Calu3 (cell line): ENCODE results near the gene TMA7B. TPM values are rescaled to one million over a fixed set of nuclear protein-coding genes. Genes with fewer than 3 reads are reported as not detected.

Source experiments
- BruUV-seq: library from RNA; stranded (reverse); fragments of 400-500 nt; replicated peaks from 2 replicates; lab custom pipeline; 2021; lab: Mats Ljungman, UMichigan
- CTCF ChIA-PET: fragments of 300-600 bp; sonication (Branson Sonifier 250); formaldehyde crosslinking; loops from one replicate; lab custom pipeline; 2022; ENCODE audit warnings: antibody characterized with exemption; lab: Charles Lee
- DNase-seq: peaks from one replicate; pipeline ENCODE4 v3.0.0; 2022
- H3K27ac Mint-ChIP-seq: one replicate; pipeline ENCODE4 v1.8.0; 2022; ENCODE audit warnings: mixed read lengths; ENCODE audit not compliant: unreplicated experiment
- H3K27me3 Mint-ChIP-seq: one replicate; pipeline ENCODE4 v1.8.0; 2022; ENCODE audit warnings: mixed read lengths; ENCODE audit not compliant: unreplicated experiment
- H3K36me3 Mint-ChIP-seq: one replicate; pipeline ENCODE4 v1.8.0; 2022; ENCODE audit warnings: mild to moderate bottlenecking, moderate library complexity, mixed read lengths; ENCODE audit not compliant: insufficient read depth, unreplicated experiment
- H3K4me1 Mint-ChIP-seq: one replicate; pipeline ENCODE4 v1.8.0; 2022; ENCODE audit warnings: mild to moderate bottlenecking, low read depth, mixed read lengths; ENCODE audit not compliant: unreplicated experiment
- H3K4me3 Mint-ChIP-seq: one replicate; pipeline ENCODE4 v1.8.0; 2022; ENCODE audit warnings: mild to moderate bottlenecking, low read depth, moderate library complexity, mixed read lengths; ENCODE audit not compliant: unreplicated experiment
- H3K9me3 Mint-ChIP-seq: one replicate; pipeline ENCODE4 v1.8.0; 2022; ENCODE audit warnings: low read depth, mixed read lengths; ENCODE audit not compliant: unreplicated experiment
- intact Hi-C: fragments of 100-400 bp; cut with micrococcal nuclease; formaldehyde crosslinking; loops from one replicate; pipeline ENCODE4 v1.10.0; 2022; ENCODE audit not compliant: unreplicated experiment
- total RNA-seq: library from RNA; stranded (reverse); gene quantifications from 2 replicates; pipeline ENCODE4 v1.2.3, GENCODE V29; 2022
- TF ChIP-seq, protein P1 (sequence below): fragments of 200-600 bp; IDR thresholded peaks from one replicate; pipeline ENCODE4 v1.8.0; 2022; ENCODE audit warnings: antibody characterized with exemption; ENCODE audit not compliant: unreplicated experiment

Gene TMA7B
- total RNA-seq, 1 experiment from 2014 or later, result not detected

DNA sequence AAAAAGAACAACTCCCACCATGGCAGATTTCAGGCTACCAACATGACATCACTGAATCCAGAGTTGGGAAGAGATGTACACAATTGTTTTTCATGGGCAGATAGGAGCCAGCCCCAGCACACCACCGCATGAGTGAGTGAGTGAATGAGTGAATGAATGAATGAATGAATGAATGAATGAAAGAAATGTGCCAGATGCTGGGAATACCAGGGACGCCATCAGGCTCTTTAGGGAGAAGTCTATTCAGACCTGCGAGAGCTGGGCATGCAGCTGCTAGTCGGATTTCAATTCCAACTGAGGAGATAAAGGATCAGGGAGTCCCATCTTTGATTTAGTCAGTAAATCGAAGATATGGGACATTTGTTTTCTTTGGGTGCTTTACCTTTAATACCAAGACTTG, 19.3 kb downstream of the TMA7B start:
- no peak overlapping the region for H3K27ac Mint-ChIP-seq
- TF ChIP-seq, protein P1, sequence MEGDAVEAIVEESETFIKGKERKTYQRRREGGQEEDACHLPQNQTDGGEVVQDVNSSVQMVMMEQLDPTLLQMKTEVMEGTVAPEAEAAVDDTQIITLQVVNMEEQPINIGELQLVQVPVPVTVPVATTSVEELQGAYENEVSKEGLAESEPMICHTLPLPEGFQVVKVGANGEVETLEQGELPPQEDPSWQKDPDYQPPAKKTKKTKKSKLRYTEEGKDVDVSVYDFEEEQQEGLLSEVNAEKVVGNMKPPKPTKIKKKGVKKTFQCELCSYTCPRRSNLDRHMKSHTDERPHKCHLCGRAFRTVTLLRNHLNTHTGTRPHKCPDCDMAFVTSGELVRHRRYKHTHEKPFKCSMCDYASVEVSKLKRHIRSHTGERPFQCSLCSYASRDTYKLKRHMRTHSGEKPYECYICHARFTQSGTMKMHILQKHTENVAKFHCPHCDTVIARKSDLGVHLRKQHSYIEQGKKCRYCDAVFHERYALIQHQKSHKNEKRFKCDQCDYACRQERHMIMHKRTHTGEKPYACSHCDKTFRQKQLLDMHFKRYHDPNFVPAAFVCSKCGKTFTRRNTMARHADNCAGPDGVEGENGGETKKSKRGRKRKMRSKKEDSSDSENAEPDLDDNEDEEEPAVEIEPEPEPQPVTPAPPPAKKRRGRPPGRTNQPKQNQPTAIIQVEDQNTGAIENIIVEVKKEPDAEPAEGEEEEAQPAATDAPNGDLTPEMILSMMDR, result no peak
- CTCF ChIA-PET, result no interaction called here
- BruUV-seq, result no TSS peak
- DNase-seq, result no peak
- no peaks in the 10 kb centered on the region for H3K9me3 Mint-ChIP-seq
- H3K36me3 Mint-ChIP-seq, result no peaks in the 10 kb centered on the region
- H3K4me1 Mint-ChIP-seq, result no peaks in the 10 kb centered on the region
- no peak overlapping the region for H3K4me3 Mint-ChIP-seq
- intact Hi-C loops, result no loop called here
- peaks cover 79% of the 10 kb centered on the region for H3K27me3 Mint-ChIP-seq

DNA sequence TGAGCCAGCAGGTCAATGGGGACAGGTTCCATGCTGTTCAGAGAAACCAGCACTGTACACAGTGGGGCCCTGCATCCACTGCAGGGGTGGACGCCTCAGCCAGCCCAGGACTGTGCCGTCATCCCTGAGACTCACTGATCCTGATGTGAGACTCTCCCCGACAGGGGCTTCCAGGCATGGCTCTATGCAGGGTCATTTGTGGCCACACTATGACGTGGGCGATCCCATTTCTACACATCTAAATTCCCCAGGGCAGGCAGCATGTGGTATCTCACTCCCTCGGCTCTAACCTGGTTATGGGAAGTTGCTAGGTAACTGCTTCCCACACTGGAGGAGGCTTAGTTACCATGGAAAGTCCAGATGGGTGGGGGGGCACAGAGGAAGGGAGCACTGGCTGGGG, 20.4 kb downstream of the TMA7B start:
- Mint-ChIP-seq H3K4me1 (peaks cover 6% of the 10 kb centered on the region), H3K36me3 (no peaks in the 10 kb centered on the region), H3K27ac (no peak overlapping the region), H3K9me3 (no peaks in the 10 kb centered on the region), H3K27me3 (peaks cover 79% of the 10 kb centered on the region), H3K4me3 (no peak overlapping the region)
- BruUV-seq, result no TSS peak
- CTCF ChIA-PET, result no interaction called here
- TF ChIP-seq, protein P1, result no peak
- intact Hi-C loops, result no loop called here
- no peak for DNase-seq

DNA sequence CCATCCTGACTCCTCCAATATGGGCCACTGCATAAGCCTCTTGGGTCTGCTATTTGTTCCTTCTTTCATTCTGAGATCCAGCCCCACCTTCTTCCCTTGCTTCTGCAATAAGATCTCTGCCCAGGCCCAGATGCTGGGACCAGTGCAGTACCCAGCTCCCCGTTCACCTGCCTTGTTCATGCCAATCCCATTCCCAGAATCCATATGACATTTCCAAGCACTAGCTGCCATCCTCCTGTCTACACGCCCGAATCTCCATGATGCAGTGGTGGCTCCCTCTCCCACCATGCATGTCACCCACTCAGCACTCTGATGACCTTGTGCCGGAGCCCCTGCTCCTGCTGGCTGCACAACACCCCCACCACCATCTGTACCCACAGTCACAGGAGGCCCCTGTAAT, 23.1 kb downstream of the TMA7B start:
- TF ChIP-seq, protein P1, result no peak
- DNase-seq, result no peak
- H3K4me1 Mint-ChIP-seq, result peaks cover 8% of the 10 kb centered on the region
- no peak overlapping the region for H3K4me3 Mint-ChIP-seq
- H3K36me3 Mint-ChIP-seq, result no peaks in the 10 kb centered on the region
- BruUV-seq, result no TSS peak
- intact Hi-C loops, result no loop called here
- no peaks in the 10 kb centered on the region for H3K9me3 Mint-ChIP-seq
- peaks cover 73% of the 10 kb centered on the region for H3K27me3 Mint-ChIP-seq
- CTCF ChIA-PET, result no interaction called here
- no peak overlapping the region for H3K27ac Mint-ChIP-seq

DNA sequence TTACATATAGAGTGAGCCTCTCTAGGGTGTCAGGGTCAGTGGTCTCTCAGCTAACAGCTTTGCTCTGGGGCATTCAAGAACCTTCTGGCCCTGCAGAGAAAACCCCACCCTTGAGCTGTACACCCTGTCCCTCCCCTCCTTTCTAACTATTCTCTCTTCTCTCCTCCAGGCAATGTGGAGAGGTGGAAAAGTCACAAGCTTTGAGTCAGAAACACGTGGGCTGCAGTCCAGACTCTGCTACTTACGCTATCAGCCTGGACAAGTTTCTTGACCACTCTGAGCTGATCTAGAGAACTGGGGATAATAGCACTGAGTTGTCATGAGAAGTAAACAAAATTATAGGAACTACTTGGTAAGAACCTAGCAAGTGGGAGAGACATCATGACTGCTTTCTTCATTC, 23.8 kb downstream of the TMA7B start:
- no peak overlapping the region for H3K27ac Mint-ChIP-seq
- DNase-seq, result no peak
- intact Hi-C loops, result no loop called here
- peaks cover 8% of the 10 kb centered on the region for H3K4me1 Mint-ChIP-seq
- H3K36me3 Mint-ChIP-seq, result no peaks in the 10 kb centered on the region
- no TSS peak for BruUV-seq
- CTCF ChIA-PET, result interaction anchor here (0.7 to 1.1 kb wide), 2 partner anchors 208 to 223 kb away, joined by 3 to 4 read pairs; no protein-coding TSS in a partner anchor
- TF ChIP-seq, protein P1, result no peak
- no peak overlapping the region for H3K4me3 Mint-ChIP-seq
- H3K27me3 Mint-ChIP-seq, result peaks cover 73% of the 10 kb centered on the region
- H3K9me3 Mint-ChIP-seq, result no peaks in the 10 kb centered on the region
